SK-N-SH (cell line): ENCODE data around the gene CHTF18. TPM values are rescaled to one million over a fixed set of nuclear protein-coding genes. Genes with fewer than 3 reads are reported as not detected.

Source experiments
- CTCF ChIA-PET: fragments of 300-600, 350-600 bp; formaldehyde crosslinking; extraction: SDS; loops from one replicate; lab custom pipeline; 2021; lab: Yijun Ruan, JAX
- POLR2A ChIA-PET: fragments of 350-600 bp; sonication (Branson Sonifier 250); formaldehyde crosslinking; extraction: SDS; loops from one replicate; lab custom pipeline; 2020; ENCODE audit warnings: antibody characterized with exemption, inconsistent platforms; lab: Yijun Ruan, JAX
- DNase-seq: peaks from one replicate; pipeline ENCODE4 v3.0.0; 2012
- H2AFZ ChIP-seq: fragments of 200-600 bp; sonication (generic); 2 replicates; pipeline ENCODE4 v1.8.1; 2016; ENCODE audit warnings: antibody characterized with exemption, mild to moderate bottlenecking, low read depth
- H3F3A ChIP-seq: fragments of 200-600 bp; sonication (generic); replicated peaks from 2 replicates; pipeline ENCODE3; 2016; ENCODE audit warnings: antibody characterized with exemption, mild to moderate bottlenecking; ENCODE audit not compliant: insufficient read depth
- H3K27ac ChIP-seq, 2 experiments: fragments of 200-500 bp in 1 of 2; fragments of 200-600 bp in 1 of 2; sonication (Bioruptor generic) in 1 of 2; sonication (generic), shearing (Covaris generic) in 1 of 2; 2 replicates each; pipeline versions ENCODE4 v1.5.1 to v1.6.1; 2014 to 2016; ENCODE audit warnings: low read depth in 2 of 2, inconsistent platforms in 1 of 2, low read length in 1 of 2, mild to moderate bottlenecking in 1 of 2, mixed read lengths in 1 of 2
- H3K27me3 ChIP-seq: fragments of 200-600 bp; sonication (generic), shearing (Covaris generic); 2 replicates; pipeline ENCODE4 v1.6.1; 2016; ENCODE audit warnings: mixed run types; ENCODE audit not compliant: insufficient read depth
- H3K36me3 ChIP-seq, 2 experiments: fragments of 200-500 bp in 1 of 2; fragments of 200-600 bp in 1 of 2; sonication (Bioruptor generic) in 1 of 2; sonication (generic) in 1 of 2; replicated peaks in 1 of 2; 2 replicates each; pipeline versions ENCODE3 to v1.5.1; 2014 to 2016; ENCODE audit warnings: low read length in 1 of 2, mild to moderate bottlenecking in 1 of 2; ENCODE audit not compliant: insufficient read depth in 2 of 2, control insufficient read depth in 1 of 2
- H3K4me1 ChIP-seq, 2 experiments: fragments of 200-500 bp in 1 of 2; fragments of 200-600 bp in 1 of 2; sonication (Bioruptor generic) in 1 of 2; sonication (generic), shearing (Covaris generic) in 1 of 2; 2 replicates each; pipeline versions ENCODE4 v1.5.1 to v1.6.1; 2014 to 2016; ENCODE audit warnings: low read depth in 1 of 2, low read length in 1 of 2, mixed run types in 1 of 2; ENCODE audit not compliant: insufficient read depth in 2 of 2, control insufficient read depth in 1 of 2
- H3K4me2 ChIP-seq: fragments of 200-600 bp; sonication (generic), shearing (Covaris generic); 2 replicates; pipeline ENCODE4 v1.6.1; 2017; ENCODE audit warnings: mixed run types
- H3K4me3 ChIP-seq, 2 experiments: fragments of 200-500 bp in 1 of 2; fragments of 200-600 bp in 1 of 2; sonication (Bioruptor generic) in 1 of 2; sonication (generic), shearing (Covaris generic) in 1 of 2; 2 replicates each; pipeline versions ENCODE4 v1.5.1 to v1.8.1; 2014 to 2016; ENCODE audit warnings: low read depth in 2 of 2, inconsistent platforms in 1 of 2, low read length in 1 of 2, mild to moderate bottlenecking in 1 of 2, mixed read lengths in 1 of 2, moderate library complexity in 1 of 2
- H3K79me2 ChIP-seq: fragments of 200-600 bp; sonication (generic); 2 replicates; pipeline ENCODE4 v1.8.1; 2017; ENCODE audit warnings: mild to moderate bottlenecking; ENCODE audit not compliant: insufficient read depth
- H3K9ac ChIP-seq: fragments of 200-600 bp; sonication (generic); 2 replicates; pipeline ENCODE4 v1.6.1; 2017; ENCODE audit warnings: mixed run types
- H3K9me2 ChIP-seq: fragments of 200-600 bp; sonication (generic); 2 replicates; pipeline ENCODE4 v1.6.1; 2017; ENCODE audit warnings: mixed run types
- H3K9me3 ChIP-seq: fragments of 200-600 bp; sonication (generic); 2 replicates; pipeline ENCODE4 v1.6.1; 2017; ENCODE audit warnings: mixed run types, mild to moderate bottlenecking, moderate library complexity
- H4K20me1 ChIP-seq: fragments of 200-600 bp; sonication (generic); 2 replicates; pipeline ENCODE4 v1.6.1; 2017; ENCODE audit warnings: mild to moderate bottlenecking, mixed run types; ENCODE audit not compliant: insufficient read depth
- CHD2 ChIP-seq: fragments of 150-350 bp; IDR thresholded peaks from 2 replicates; pipeline ENCODE4 v1.6.1; 2018; ENCODE audit warnings: low read length; ENCODE audit not compliant: partially characterized antibody
- EZH2phosphoT487 ChIP-seq: fragments of 200-600 bp; sonication (generic); IDR thresholded peaks from 2 replicates; pipeline ENCODE4 v1.6.1; 2017; ENCODE audit warnings: low read depth, mixed run types, mild to moderate bottlenecking, antibody characterized with exemption, moderate library complexity, borderline replicate concordance
- FOSL2 ChIP-seq: IDR thresholded peaks from 2 replicates; pipeline ENCODE4 v1.4.0; 2012; ENCODE audit warnings: low read depth, mild to moderate bottlenecking, moderate library complexity, borderline replicate concordance
- GABPA ChIP-seq: IDR thresholded peaks from 2 replicates; pipeline ENCODE4 v1.4.0; 2012; ENCODE audit warnings: low read depth, mild to moderate bottlenecking
- IRF3 ChIP-seq: fragments of 150-350 bp; IDR thresholded peaks from 2 replicates; pipeline ENCODE4 v1.6.1; 2016; ENCODE audit warnings: mild to moderate bottlenecking, low read depth, low read length
- MXI1 ChIP-seq: IDR thresholded peaks from 2 replicates; pipeline ENCODE4 v1.6.1; 2012; ENCODE audit warnings: mild to moderate bottlenecking, low read depth, low read length, improper control_type of control experiment
- NFIC ChIP-seq: IDR thresholded peaks from 2 replicates; pipeline ENCODE4 v1.4.0; 2012; ENCODE audit warnings: borderline replicate concordance
- POLR2AphosphoS5 ChIP-seq: IDR thresholded peaks from 2 replicates; pipeline ENCODE4 v1.6.1; 2012; ENCODE audit warnings: low read depth, low read length
- RAD21 ChIP-seq: IDR thresholded peaks from 2 replicates; pipeline ENCODE4 v1.6.1; 2012; ENCODE audit warnings: mild to moderate bottlenecking, low read length
- RCOR1 ChIP-seq: fragments of 150-350 bp; IDR thresholded peaks from 2 replicates; pipeline ENCODE4 v1.6.1; 2017; ENCODE audit warnings: antibody characterized with exemption, low read length
- REST ChIP-seq: IDR thresholded peaks from 2 replicates; pipeline ENCODE4 v1.6.1; 2012; ENCODE audit warnings: mild to moderate bottlenecking, low read depth, low read length, moderate library complexity
- RFX5 ChIP-seq: IDR thresholded peaks from 2 replicates; pipeline ENCODE4 v1.6.1; 2012; ENCODE audit warnings: mild to moderate bottlenecking, improper control_type of control experiment, low read length
- RXRA ChIP-seq: IDR thresholded peaks from 2 replicates; pipeline ENCODE4 v1.4.0; 2012; ENCODE audit warnings: low read depth, mild to moderate bottlenecking, borderline replicate concordance
- SIN3A ChIP-seq: IDR thresholded peaks from 2 replicates; pipeline ENCODE4 v1.6.1; 2012; ENCODE audit warnings: low read depth, mild to moderate bottlenecking, low read length, moderate library complexity, borderline replicate concordance
- TAF1 ChIP-seq: IDR thresholded peaks from 2 replicates; pipeline ENCODE4 v1.6.1; 2012; ENCODE audit warnings: low read depth, mild to moderate bottlenecking, low read length, moderate library complexity, borderline replicate concordance
- TEAD4 ChIP-seq: IDR thresholded peaks from 2 replicates; pipeline ENCODE4 v1.4.0; 2012; ENCODE audit warnings: mild to moderate bottlenecking, borderline replicate concordance; ENCODE audit not compliant: insufficient read depth
- USF2 ChIP-seq: fragments of 150-350 bp; IDR thresholded peaks from 2 replicates; pipeline ENCODE4 v1.6.1; 2017; ENCODE audit warnings: antibody characterized with exemption, low read length, low read depth, borderline replicate concordance
- WGBS: methylation state at CpG from one replicate; pipeline ENCODE4 v1.1.6; 2017; ENCODE audit warnings: low lambda C conversion rate; 5-methylcytosine and 5-hydroxymethylcytosine counted together
- polyA plus RNA-seq, 3 experiments: library from polyadenylated mRNA; depleted of rRNA; stranded (reverse); fragments of >200 nt; gene quantifications; 2 replicates each; pipeline ENCODE4 v1.2.3, GENCODE V29; 2012
- TF ChIP-seq, protein P1 (sequence below): IDR thresholded peaks from 2 replicates; pipeline ENCODE4 v1.4.0; 2012; ENCODE audit warnings: low read depth
- TF ChIP-seq, protein P2 (sequence below): IDR thresholded peaks from 2 replicates; pipeline ENCODE4 v1.4.0; 2012; ENCODE audit warnings: low read depth, borderline replicate concordance
- TF ChIP-seq, protein P3 (sequence below): IDR thresholded peaks from 2 replicates; pipeline ENCODE4 v1.4.0; 2012; ENCODE audit warnings: low read depth, borderline replicate concordance

The CHTF18 gene
- polyA plus RNA-seq, 1 of the 3 experiments (the other 2 are of a cell fraction) = 17.7 TPM

DNA sequence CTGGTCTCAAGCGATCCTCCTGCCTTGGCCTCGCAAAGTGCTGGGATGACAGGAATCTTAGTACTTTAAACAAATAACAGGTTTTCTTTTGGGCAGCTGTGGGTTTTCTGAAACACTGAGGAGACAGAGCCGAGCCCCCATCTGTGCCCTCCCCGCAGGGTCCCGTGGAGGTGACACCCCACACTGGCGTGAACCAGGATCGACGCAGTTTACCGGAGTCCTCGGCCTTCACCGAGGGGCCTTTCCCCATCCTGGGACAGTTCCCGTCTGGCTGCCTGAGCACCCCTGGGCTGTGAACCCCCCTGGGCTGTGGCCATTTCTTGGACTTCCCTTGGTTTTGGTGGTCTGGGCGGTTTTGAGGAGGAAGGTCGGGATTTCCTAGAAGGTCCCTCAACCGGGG is 27.4 kb downstream of the CHTF18 start:
- Histone ChIP-seq H3K4me1 (peaks cover 0 to 3% of the 10 kb centered on the region in 2 experiments; a peak in 1 of 4 replicates), H3K4me3 (no peak overlapping the region), H2AFZ (no peak overlapping the region), H3K9me3 (no peaks in the 10 kb centered on the region), H3K4me2 (no peak overlapping the region), H3K79me2 (no peaks in the 10 kb centered on the region), H3K27ac (no peak overlapping the region), H3F3A (no peaks in the 10 kb centered on the region), H3K27me3 (peaks cover 34% of the 10 kb centered on the region), H3K9me2 (no peaks in the 10 kb centered on the region), H3K36me3 (no peaks in the 10 kb centered on the region), H3K9ac (no peak overlapping the region), H4K20me1 (no peaks in the 10 kb centered on the region)
- ChIA-PET CTCF (interaction anchor here (10.1 kb wide), 1 partner anchor 241 kb away, joined by 61 read pairs; no protein-coding TSS in a partner anchor), POLR2A (no interaction called here)
- 85% methylated on average over 13 of the region's 15 CpGs for WGBS
- TF ChIP-seq REST = no peak
- TF ChIP-seq IRF3 = no peak
- no peak for TF ChIP-seq FOSL2
- no peak for TF ChIP-seq GABPA
- TF ChIP-seq RXRA = no peak
- TF ChIP-seq, protein P1, sequence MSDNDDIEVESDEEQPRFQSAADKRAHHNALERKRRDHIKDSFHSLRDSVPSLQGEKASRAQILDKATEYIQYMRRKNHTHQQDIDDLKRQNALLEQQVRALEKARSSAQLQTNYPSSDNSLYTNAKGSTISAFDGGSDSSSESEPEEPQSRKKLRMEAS = no peak
- no peak for TF ChIP-seq TEAD4
- TF ChIP-seq, protein P2, sequence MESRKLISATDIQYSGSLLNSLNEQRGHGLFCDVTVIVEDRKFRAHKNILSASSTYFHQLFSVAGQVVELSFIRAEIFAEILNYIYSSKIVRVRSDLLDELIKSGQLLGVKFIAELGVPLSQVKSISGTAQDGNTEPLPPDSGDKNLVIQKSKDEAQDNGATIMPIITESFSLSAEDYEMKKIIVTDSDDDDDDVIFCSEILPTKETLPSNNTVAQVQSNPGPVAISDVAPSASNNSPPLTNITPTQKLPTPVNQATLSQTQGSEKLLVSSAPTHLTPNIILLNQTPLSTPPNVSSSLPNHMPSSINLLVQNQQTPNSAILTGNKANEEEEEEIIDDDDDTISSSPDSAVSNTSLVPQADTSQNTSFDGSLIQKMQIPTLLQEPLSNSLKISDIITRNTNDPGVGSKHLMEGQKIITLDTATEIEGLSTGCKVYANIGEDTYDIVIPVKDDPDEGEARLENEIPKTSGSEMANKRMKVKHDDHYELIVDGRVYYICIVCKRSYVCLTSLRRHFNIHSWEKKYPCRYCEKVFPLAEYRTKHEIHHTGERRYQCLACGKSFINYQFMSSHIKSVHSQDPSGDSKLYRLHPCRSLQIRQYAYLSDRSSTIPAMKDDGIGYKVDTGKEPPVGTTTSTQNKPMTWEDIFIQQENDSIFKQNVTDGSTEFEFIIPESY = no peak
- TF ChIP-seq, protein P3, sequence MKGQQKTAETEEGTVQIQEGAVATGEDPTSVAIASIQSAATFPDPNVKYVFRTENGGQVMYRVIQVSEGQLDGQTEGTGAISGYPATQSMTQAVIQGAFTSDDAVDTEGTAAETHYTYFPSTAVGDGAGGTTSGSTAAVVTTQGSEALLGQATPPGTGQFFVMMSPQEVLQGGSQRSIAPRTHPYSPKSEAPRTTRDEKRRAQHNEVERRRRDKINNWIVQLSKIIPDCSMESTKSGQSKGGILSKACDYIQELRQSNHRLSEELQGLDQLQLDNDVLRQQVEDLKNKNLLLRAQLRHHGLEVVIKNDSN = no peak
- no peak for TF ChIP-seq CHD2
- TF ChIP-seq RAD21 = no peak
- TF ChIP-seq RCOR1 = no peak
- no peak for TF ChIP-seq NFIC
- TF ChIP-seq SIN3A = no peak
- TF ChIP-seq TAF1 = no peak
- TF ChIP-seq EZH2phosphoT487 = no peak
- TF ChIP-seq USF2 = no peak
- TF ChIP-seq MXI1 = no peak
- no peak for TF ChIP-seq RFX5
- TF ChIP-seq POLR2AphosphoS5 = no peak
- no peak for DNase-seq
